Loucy (cell line): ENCODE data around the gene PRLR.

Experiments used
- H2AFZ ChIP-seq: fragments of 200-600 bp; sonication (generic); 2 replicates; pipeline ENCODE4 v1.6.0; 2016; ENCODE audit warnings: antibody characterized with exemption, mild to moderate bottlenecking, low read length, moderate library complexity
- H3F3A ChIP-seq: fragments of 200-600 bp; 2 replicates; pipeline ENCODE4 v1.6.0; 2016; ENCODE audit warnings: antibody characterized with exemption, low read depth, mild to moderate bottlenecking
- H3K27me3 ChIP-seq: fragments of 200-600 bp; sonication (generic); 2 replicates; pipeline ENCODE4 v1.6.1; 2014; ENCODE audit warnings: low read length, mild to moderate bottlenecking; ENCODE audit not compliant: insufficient read depth, poor library complexity, severe bottlenecking
- H3K36me3 ChIP-seq: fragments of 200-600 bp; sonication (generic); 2 replicates; pipeline ENCODE4 v1.6.1; 2016; ENCODE audit warnings: low read length; ENCODE audit not compliant: insufficient read depth
- H3K4me1 ChIP-seq: fragments of 200-600 bp; sonication (generic); 2 replicates; pipeline ENCODE4 v1.5.1; 2014; ENCODE audit warnings: low read length, mild to moderate bottlenecking; ENCODE audit not compliant: insufficient read depth, poor library complexity, severe bottlenecking
- H3K4me2 ChIP-seq: fragments of 200-600 bp; sonication (generic); 2 replicates; pipeline ENCODE4 v1.6.0; 2014; ENCODE audit warnings: antibody characterized with exemption, low read length, low read depth, mild to moderate bottlenecking; ENCODE audit not compliant: poor library complexity, severe bottlenecking
- H3K4me3 ChIP-seq: fragments of 200-600 bp; sonication (generic); 2 replicates; pipeline ENCODE4 v1.5.1; 2014; ENCODE audit warnings: low read length, mild to moderate bottlenecking, mixed read lengths; ENCODE audit not compliant: poor library complexity, severe bottlenecking
- H3K79me2 ChIP-seq: fragments of 200-600 bp; sonication (generic); 2 replicates; pipeline ENCODE4 v1.6.1; 2014; ENCODE audit warnings: low read length; ENCODE audit not compliant: insufficient read depth
- H3K9ac ChIP-seq: fragments of 200-600 bp; sonication (generic); 2 replicates; pipeline ENCODE4 v1.6.0; 2014; ENCODE audit warnings: mild to moderate bottlenecking, low read depth, low read length, moderate library complexity; ENCODE audit not compliant: poor library complexity, severe bottlenecking
- H3K9me2 ChIP-seq: fragments of 200-600 bp; sonication (generic); replicated peaks from 2 replicates; pipeline ENCODE4 v1.6.1; 2016; ENCODE audit warnings: low read depth, low read length, mixed read lengths
- H3K9me3 ChIP-seq: fragments of 200-600 bp; sonication (generic); 2 replicates; pipeline ENCODE4 v1.6.1; 2014; ENCODE audit warnings: mild to moderate bottlenecking, antibody characterized with exemption, low read length, low read depth; ENCODE audit not compliant: insufficient read depth
- H4K20me1 ChIP-seq: fragments of 200-600 bp; sonication (generic); 2 replicates; pipeline ENCODE4 v1.6.0; 2014; ENCODE audit warnings: antibody characterized with exemption, low read length, mild to moderate bottlenecking; ENCODE audit not compliant: insufficient read depth, poor library complexity, severe bottlenecking
- CTCF ChIP-seq: fragments of 200-600 bp; sonication (generic); conservative IDR thresholded peaks from 2 replicates; pipeline ENCODE4 v1.5.1; 2014; ENCODE audit warnings: mild to moderate bottlenecking, antibody characterized with exemption, low read length
- EZH2phosphoT487 ChIP-seq: fragments of 200-600 bp; IDR thresholded peaks from 2 replicates; pipeline ENCODE4 v1.6.1; 2018; ENCODE audit warnings: antibody characterized with exemption, mild to moderate bottlenecking, moderate library complexity, borderline replicate concordance

Gene PRLR

GRCh38 chr5:35101016-35101415 lies 129.3 kb downstream of the PRLR start:
- H3K9me2 ChIP-seq, result no peaks in the 10 kb centered on the region
- no peaks in the 10 kb centered on the region for H4K20me1 ChIP-seq
- no peaks in the 10 kb centered on the region for H3K27me3 ChIP-seq
- no peak overlapping the region for H3K4me2 ChIP-seq
- no peaks in the 10 kb centered on the region for H3K4me1 ChIP-seq
- no peak for TF ChIP-seq EZH2phosphoT487
- TF ChIP-seq CTCF, result no peak
- no peak overlapping the region for H2AFZ ChIP-seq
- no peaks in the 10 kb centered on the region for H3F3A ChIP-seq
- H3K36me3 ChIP-seq, result no peaks in the 10 kb centered on the region
- no peak overlapping the region for H3K9ac ChIP-seq
- no peaks in the 10 kb centered on the region for H3K9me3 ChIP-seq
- no peak overlapping the region for H3K4me3 ChIP-seq
- H3K79me2 ChIP-seq, result no peaks in the 10 kb centered on the region

GRCh38 chr5:35098214-35098613 lies 132.1 kb downstream of the PRLR start:
- Histone ChIP-seq H3K4me1 (peaks cover 8% of the 10 kb centered on the region), H3K79me2 (no peaks in the 10 kb centered on the region), H3K4me3 (no peak overlapping the region), H3K4me2 (no peak overlapping the region), H3K9me2 (no peaks in the 10 kb centered on the region), H3K36me3 (no peaks in the 10 kb centered on the region), H3F3A (no peaks in the 10 kb centered on the region), H3K9me3 (no peaks in the 10 kb centered on the region), H3K9ac (no peak overlapping the region), H2AFZ (no peak overlapping the region), H3K27me3 (no peaks in the 10 kb centered on the region), H4K20me1 (no peaks in the 10 kb centered on the region)
- TF ChIP-seq EZH2phosphoT487, result no peak

GRCh38 chr5:35096932-35097331 lies 133.4 kb downstream of the PRLR start:
- Histone ChIP-seq H3K4me2 (no peak overlapping the region), H4K20me1 (no peaks in the 10 kb centered on the region), H3K4me3 (no peak overlapping the region), H3K27me3 (no peaks in the 10 kb centered on the region), H3K79me2 (no peaks in the 10 kb centered on the region), H3K9me3 (no peaks in the 10 kb centered on the region), H3F3A (no peaks in the 10 kb centered on the region), H3K9me2 (no peaks in the 10 kb centered on the region), H3K4me1 (peaks cover 21% of the 10 kb centered on the region), H3K36me3 (no peaks in the 10 kb centered on the region), H3K9ac (no peak overlapping the region), H2AFZ (no peak overlapping the region)
- TF ChIP-seq CTCF (no peak), EZH2phosphoT487 (no peak)

GRCh38 chr5:35096216-35096615 lies 134.1 kb downstream of the PRLR start:
- Histone ChIP-seq H3K79me2 (no peaks in the 10 kb centered on the region), H3K9ac (no peak overlapping the region), H3K4me2 (no peak overlapping the region), H3K4me3 (no peak overlapping the region), H3K36me3 (no peaks in the 10 kb centered on the region), H3K4me1 (peaks cover 28% of the 10 kb centered on the region), H3K27me3 (no peaks in the 10 kb centered on the region), H2AFZ (no peak overlapping the region), H3K9me2 (no peaks in the 10 kb centered on the region), H3F3A (no peaks in the 10 kb centered on the region), H4K20me1 (no peaks in the 10 kb centered on the region), H3K9me3 (no peaks in the 10 kb centered on the region)
- TF ChIP-seq EZH2phosphoT487, result no peak
- no peak for TF ChIP-seq CTCF
